GM18520 (cell line): Measurements from ENCODE around the gene PKD2L2.
"Not testable (repeated sequence)": the region's sequence is repeated elsewhere in the genome, so short reads cannot be mapped to it uniquely, and the experiment has no call there.

Experiments used
- ATAC-seq: cut with Tn5 transposase; IDR thresholded peaks from one replicate; pipeline ENCODE4 v1.9.1; 2021; ENCODE audit not compliant: unreplicated experiment

The PKD2L2 gene

GRCh38 chr5:137954131-137954879, 65.0 kb downstream of the PKD2L2 start:
- ATAC-seq: no peak

GRCh38 chr5:137957948-137958347, 68.7 kb downstream of the PKD2L2 start:
- ATAC-seq: no peak

- no peak for ATAC-seq
These were observed 70.2 kb downstream of the PKD2L2 start for GRCh38 chr5:137959488-137959887.

GRCh38 chr5:137960141-137960540, 70.9 kb downstream of the PKD2L2 start:
- no peak for ATAC-seq

GRCh38 chr5:137960819-137961218, 71.6 kb downstream of the PKD2L2 start:
- ATAC-seq: no peak

- not testable (repeated sequence) for ATAC-seq
These were observed 81.1 kb downstream of the PKD2L2 start for GRCh38 chr5:137970384-137970783.

- ATAC-seq: no peak
These were observed 86.0 kb downstream of the PKD2L2 start for GRCh38 chr5:137975208-137975607.

- no peak for ATAC-seq
These were observed 100.2 kb downstream of the PKD2L2 start for GRCh38 chr5:137989419-137989818.
